OCI-LY7 (cell line): ENCODE data around the gene PTPRQ. TPM values are rescaled to one million over a fixed set of nuclear protein-coding genes. Genes with fewer than 3 reads are reported as not detected.
"Not testable (repeated sequence)": the region's sequence is repeated elsewhere in the genome, so short reads cannot be mapped to it uniquely, and the experiment has no call there.

Source experiments
- BruUV-seq: library from RNA; stranded (reverse); fragments of 400-500 nt; replicated peaks from 2 replicates; lab custom pipeline; 2021; lab: Mats Ljungman, UMichigan
- CTCF ChIA-PET: fragments of 300-600 bp; sonication (Branson Sonifier 250); formaldehyde crosslinking; loops from one replicate; lab custom pipeline; 2022; ENCODE audit warnings: antibody characterized with exemption; ENCODE audit not compliant: unreplicated experiment; lab: Charles Lee
- POLR2A ChIA-PET: fragments of 300-600 bp; sonication (Branson Sonifier 250); formaldehyde crosslinking; loops from one replicate; lab custom pipeline; 2022; ENCODE audit warnings: antibody characterized with exemption; lab: Charles Lee
- DNase-seq: peaks from one replicate; pipeline ENCODE4 v3.0.0-alpha.2; 2015; ENCODE audit warnings: low spot score
- H2AFZ ChIP-seq: fragments of 200-600 bp; sonication (generic), shearing (Covaris generic); 2 replicates; pipeline ENCODE4 v1.6.1; 2014; ENCODE audit warnings: mild to moderate bottlenecking, antibody characterized with exemption, low read length, moderate library complexity
- H3K27ac ChIP-seq: fragments of 200-600 bp; sonication (generic); 2 replicates; pipeline ENCODE4 v1.5.1; 2014; ENCODE audit warnings: mixed run types, low read depth, mild to moderate bottlenecking, moderate library complexity, low read length, inconsistent platforms; ENCODE audit not compliant: poor library complexity, severe bottlenecking
- H3K36me3 ChIP-seq: fragments of 200-600 bp; sonication (generic); 2 replicates; pipeline ENCODE4 v1.6.1; 2014; ENCODE audit warnings: mild to moderate bottlenecking, antibody characterized with exemption, low read length, moderate library complexity, mixed read lengths; ENCODE audit not compliant: insufficient read depth
- H3K4me1 ChIP-seq: fragments of 200-600 bp; sonication (generic); 2 replicates; pipeline ENCODE4 v1.5.1; 2014; ENCODE audit warnings: mild to moderate bottlenecking, low read length; ENCODE audit not compliant: insufficient read depth, poor library complexity, severe bottlenecking
- H3K4me2 ChIP-seq: fragments of 200-600 bp; sonication (generic); 2 replicates; pipeline ENCODE4 v1.6.1; 2014; ENCODE audit warnings: mild to moderate bottlenecking, low read length
- H3K4me3 ChIP-seq: fragments of 200-600 bp; sonication (generic); 2 replicates; pipeline ENCODE4 v1.5.1; 2014; ENCODE audit warnings: mild to moderate bottlenecking, low read depth, low read length; ENCODE audit not compliant: poor library complexity, severe bottlenecking
- H3K79me2 ChIP-seq: fragments of 200-600 bp; sonication (generic); 2 replicates; pipeline ENCODE4 v1.6.1; 2016; ENCODE audit warnings: low read depth, mild to moderate bottlenecking, low read length, moderate library complexity, mixed read lengths; ENCODE audit not compliant: insufficient read depth
- H3K9me2 ChIP-seq: fragments of 200-600 bp; sonication (generic); 2 replicates; pipeline ENCODE4 v1.6.1; 2016; ENCODE audit warnings: mild to moderate bottlenecking, low read length, mixed read lengths; ENCODE audit not compliant: insufficient read depth
- H3K9me3 ChIP-seq: fragments of 200-600 bp; sonication (generic); 2 replicates; pipeline ENCODE4 v1.6.1; 2014; ENCODE audit warnings: mild to moderate bottlenecking, mixed run types, low read length, mixed read lengths
- H4K20me1 ChIP-seq: fragments of 200-600 bp; sonication (generic); 2 replicates; pipeline ENCODE4 v1.6.1; 2014; ENCODE audit warnings: mild to moderate bottlenecking, antibody characterized with exemption, low read length, moderate library complexity, mixed read lengths; ENCODE audit not compliant: insufficient read depth
- EZH2phosphoT487 ChIP-seq: fragments of 200-600 bp; sonication (generic); IDR thresholded peaks from 2 replicates; pipeline ENCODE4 v1.6.1; 2018; ENCODE audit warnings: low read depth, borderline replicate concordance, mild to moderate bottlenecking, mixed run types, antibody characterized with exemption, low read length, moderate library complexity, mixed read lengths
- intact Hi-C: fragments of 100-400 bp; cut with micrococcal nuclease; formaldehyde crosslinking; loops from one replicate; pipeline ENCODE4 v1.10.0; 2022; ENCODE audit not compliant: unreplicated experiment
- total RNA-seq, 2 experiments: library from RNA; depleted of rRNA in 1 of 2; stranded (reverse); fragments of >200 nt in 1 of 2; shearing (Covaris generic) in 1 of 2; gene quantifications; 2 replicates each; pipeline ENCODE4 v1.2.3, GENCODE V29; 2014 to 2022
- TF ChIP-seq, protein P1 (sequence below): fragments of 200-600 bp; sonication (generic); conservative IDR thresholded peaks from 2 replicates; pipeline ENCODE4 v1.5.1; 2014; ENCODE audit warnings: mild to moderate bottlenecking, antibody characterized with exemption, low read length, moderate library complexity, mixed read lengths

Gene PTPRQ
- total RNA-seq, 2 experiments from 2014 or later, result not detected

DNA sequence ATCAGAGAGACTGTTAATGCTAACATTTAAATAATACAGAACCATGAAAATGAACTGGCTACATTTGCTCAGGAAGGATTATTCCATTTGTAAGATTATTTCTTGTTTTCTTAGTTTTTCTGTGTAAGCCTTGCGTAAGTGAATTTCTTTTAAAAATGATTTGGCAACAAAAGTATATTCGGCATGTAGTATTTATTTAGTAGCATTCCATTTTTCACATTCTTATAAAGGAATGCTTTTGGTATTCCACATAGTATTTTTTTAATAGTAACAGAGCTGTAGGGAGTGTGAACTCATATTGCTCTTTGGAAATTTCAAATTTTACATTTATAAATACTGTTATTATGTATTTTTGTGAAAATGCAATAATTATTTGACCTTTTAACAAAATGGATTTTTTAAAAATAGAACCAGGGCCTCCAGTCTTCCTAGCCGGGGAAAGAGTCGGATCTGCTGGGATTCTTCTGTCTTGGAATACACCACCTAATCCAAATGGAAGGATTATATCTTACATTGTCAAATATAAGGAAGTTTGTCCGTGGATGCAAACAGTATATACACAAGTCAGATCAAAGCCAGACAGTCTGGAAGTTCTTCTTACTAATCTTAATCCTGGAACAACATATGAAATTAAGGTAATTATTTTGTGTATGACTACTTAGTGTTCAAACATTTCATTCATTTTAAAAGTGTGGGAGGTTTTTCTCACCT, 1.2 kb downstream of the PTPRQ start:
- POLR2A ChIA-PET, result no interaction called here
- CTCF ChIA-PET, result no interaction called here
- Histone ChIP-seq H3K4me1 (no peaks in the 10 kb centered on the region), H3K79me2 (no peaks in the 10 kb centered on the region), H2AFZ (no peak overlapping the region), H3K9me3 (no peaks in the 10 kb centered on the region), H3K4me3 (no peak overlapping the region), H3K27ac (no peak overlapping the region), H3K9me2 (no peaks in the 10 kb centered on the region), H3K36me3 (no peaks in the 10 kb centered on the region), H4K20me1 (no peaks in the 10 kb centered on the region), H3K4me2 (no peak overlapping the region)
- intact Hi-C loops, result no loop called here
- TF ChIP-seq, protein P1, sequence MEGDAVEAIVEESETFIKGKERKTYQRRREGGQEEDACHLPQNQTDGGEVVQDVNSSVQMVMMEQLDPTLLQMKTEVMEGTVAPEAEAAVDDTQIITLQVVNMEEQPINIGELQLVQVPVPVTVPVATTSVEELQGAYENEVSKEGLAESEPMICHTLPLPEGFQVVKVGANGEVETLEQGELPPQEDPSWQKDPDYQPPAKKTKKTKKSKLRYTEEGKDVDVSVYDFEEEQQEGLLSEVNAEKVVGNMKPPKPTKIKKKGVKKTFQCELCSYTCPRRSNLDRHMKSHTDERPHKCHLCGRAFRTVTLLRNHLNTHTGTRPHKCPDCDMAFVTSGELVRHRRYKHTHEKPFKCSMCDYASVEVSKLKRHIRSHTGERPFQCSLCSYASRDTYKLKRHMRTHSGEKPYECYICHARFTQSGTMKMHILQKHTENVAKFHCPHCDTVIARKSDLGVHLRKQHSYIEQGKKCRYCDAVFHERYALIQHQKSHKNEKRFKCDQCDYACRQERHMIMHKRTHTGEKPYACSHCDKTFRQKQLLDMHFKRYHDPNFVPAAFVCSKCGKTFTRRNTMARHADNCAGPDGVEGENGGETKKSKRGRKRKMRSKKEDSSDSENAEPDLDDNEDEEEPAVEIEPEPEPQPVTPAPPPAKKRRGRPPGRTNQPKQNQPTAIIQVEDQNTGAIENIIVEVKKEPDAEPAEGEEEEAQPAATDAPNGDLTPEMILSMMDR, result no peak
- BruUV-seq, result no TSS peak
- DNase-seq, result no peak

DNA sequence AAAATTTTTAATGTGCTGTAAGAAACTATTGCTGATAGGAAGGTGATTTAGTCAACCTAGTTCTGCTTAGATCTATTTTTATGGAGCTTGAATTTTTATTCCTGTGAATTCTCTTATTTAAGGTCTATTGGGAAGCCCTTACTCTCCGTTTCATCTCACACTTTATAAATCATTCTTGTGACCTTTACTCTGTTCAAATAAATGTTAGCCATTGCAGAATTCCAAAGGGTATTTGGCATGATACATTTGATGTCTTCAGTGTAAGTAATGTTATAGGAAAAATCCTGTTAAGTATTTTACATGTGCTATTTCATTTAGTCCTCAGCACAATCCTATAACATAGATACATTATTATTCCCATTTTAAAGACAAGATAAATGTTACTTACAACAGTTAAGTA, 12.5 kb downstream of the PTPRQ start:
- Histone ChIP-seq H2AFZ (no peak overlapping the region), H3K9me2 (no peaks in the 10 kb centered on the region), H3K36me3 (no peaks in the 10 kb centered on the region), H3K27ac (no peak overlapping the region), H3K4me3 (no peak overlapping the region), H3K9me3 (no peaks in the 10 kb centered on the region), H4K20me1 (no peaks in the 10 kb centered on the region), H3K4me2 (no peak overlapping the region), H3K79me2 (no peaks in the 10 kb centered on the region), H3K4me1 (no peaks in the 10 kb centered on the region)
- ChIA-PET CTCF (no interaction called here), POLR2A (interaction anchor here (0.6 kb wide), 1 partner anchor 407 kb away, joined by 5 read pairs; no protein-coding TSS in a partner anchor)
- DNase-seq, result no peak
- no TSS peak for BruUV-seq
- intact Hi-C loops, result no loop called here
- TF ChIP-seq, protein P1, result no peak

DNA sequence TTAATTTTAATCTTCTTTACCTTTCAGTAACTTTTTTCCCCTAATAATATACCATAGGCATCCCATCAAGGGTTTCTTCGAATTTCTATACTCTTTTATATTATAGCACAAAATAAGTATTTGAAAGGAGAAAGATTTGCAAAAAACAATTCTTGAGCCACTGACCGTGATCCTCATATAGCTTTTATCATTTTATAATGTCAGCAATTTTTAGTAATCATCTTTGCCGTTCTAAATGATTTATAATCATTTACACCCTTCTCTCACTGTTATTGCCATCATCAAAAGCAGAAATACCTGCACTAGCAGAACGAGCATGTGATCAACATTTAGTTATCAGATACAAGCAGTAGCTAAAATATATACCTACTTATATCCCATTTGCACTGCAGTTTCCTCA, 16.9 kb downstream of the PTPRQ start:
- ChIA-PET CTCF (no interaction called here), POLR2A (no interaction called here)
- DNase-seq, result no peak
- Histone ChIP-seq H3K9me3 (no peaks in the 10 kb centered on the region), H3K79me2 (no peaks in the 10 kb centered on the region), H3K4me2 (no peak overlapping the region), H2AFZ (no peak overlapping the region), H3K9me2 (no peaks in the 10 kb centered on the region), H3K36me3 (no peaks in the 10 kb centered on the region), H3K4me3 (no peak overlapping the region), H3K4me1 (no peaks in the 10 kb centered on the region), H3K27ac (no peak overlapping the region), H4K20me1 (no peaks in the 10 kb centered on the region)
- no peak for TF ChIP-seq EZH2phosphoT487
- TF ChIP-seq, protein P1, result no peak
- BruUV-seq, result no TSS peak
- intact Hi-C loops, result no loop called here

DNA sequence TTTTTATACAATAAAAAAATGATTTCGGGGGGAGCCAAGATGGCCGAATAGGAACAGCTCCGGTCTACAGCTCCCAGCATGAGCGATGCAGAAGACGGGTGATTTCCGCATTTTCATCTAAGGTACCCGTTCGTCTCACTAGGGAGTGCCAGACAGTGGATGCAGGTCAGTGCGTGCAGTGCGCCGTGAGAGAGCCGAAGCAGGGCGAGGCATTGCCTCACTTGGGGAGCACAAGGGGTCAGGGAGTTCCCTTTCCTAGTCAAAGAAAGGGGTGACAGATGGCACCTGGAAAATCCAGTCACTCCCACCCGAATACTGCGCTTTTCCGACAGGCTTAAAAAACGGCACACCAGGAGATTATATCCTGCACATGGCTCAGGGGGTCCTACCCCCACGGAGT, 17.8 kb downstream of the PTPRQ start:
- intact Hi-C loops, H3K4me3 ChIP-seq, H3K27ac ChIP-seq, POLR2A ChIA-PET, H3K9me2 ChIP-seq, BruUV-seq, H3K9me3 ChIP-seq, H4K20me1 ChIP-seq, H3K4me1 ChIP-seq, H3K79me2 ChIP-seq, H2AFZ ChIP-seq, CTCF ChIA-PET, H3K4me2 ChIP-seq, H3K36me3 ChIP-seq, DNase-seq: not testable (repeated sequence)
